HG02981 (cell line): ENCODE measurements around the gene ENPP6.
"Not testable (repeated sequence)": the region's sequence is repeated elsewhere in the genome, so short reads cannot be mapped to it uniquely, and the experiment has no call there.

Experiments used
- ATAC-seq: cut with Tn5 transposase; IDR thresholded peaks from one replicate; pipeline ENCODE4 v1.9.1; 2021; ENCODE audit warnings: mild to moderate bottlenecking, moderate library complexity; ENCODE audit not compliant: unreplicated experiment

Gene ENPP6

GRCh38 chr4:184237612-184238011 lies 19.9 kb upstream of the ENPP6 start:
- no peak for ATAC-seq

DNA sequence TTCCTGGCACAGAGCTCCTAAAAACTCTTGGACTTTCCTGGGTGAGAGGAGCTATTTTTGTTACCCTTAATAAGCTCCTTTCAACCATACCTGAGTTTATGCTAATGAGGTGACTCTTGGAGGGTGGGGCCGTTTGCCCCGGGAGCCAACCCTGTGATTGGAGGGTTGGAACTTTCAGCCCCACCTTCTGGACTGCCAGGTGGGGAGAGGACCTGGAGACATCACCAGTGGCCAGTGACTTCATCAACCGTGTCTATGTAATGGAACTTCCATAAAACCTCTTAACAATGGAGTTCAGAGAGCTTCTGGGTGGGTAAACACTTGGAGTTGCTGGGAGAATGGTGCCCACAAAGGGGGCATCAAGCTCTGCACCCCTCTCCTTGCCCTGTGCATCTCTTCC lies 17.9 kb upstream of the ENPP6 start:
- no peak for ATAC-seq

DNA sequence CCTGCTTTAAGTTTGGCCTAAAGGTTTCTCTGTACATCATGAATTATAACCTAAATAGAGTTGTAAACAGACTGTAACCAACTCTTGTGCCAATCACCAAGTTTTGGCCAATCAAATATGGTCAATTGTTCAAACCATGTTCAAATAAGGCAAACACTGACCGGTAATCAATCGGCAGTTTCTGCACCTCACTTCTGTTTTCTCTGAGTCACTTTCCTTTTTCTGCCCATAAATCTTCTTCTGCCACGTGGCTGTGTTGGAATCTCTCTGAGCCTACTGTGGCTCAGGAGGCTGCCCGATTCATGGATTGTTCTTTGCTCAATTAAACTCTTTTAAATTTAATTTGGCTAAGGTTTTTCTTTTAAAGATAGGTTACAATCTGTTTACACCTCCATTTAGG lies 16.5 kb upstream of the ENPP6 start:
- ATAC-seq = no peak

- no peak for ATAC-seq
Measured at GRCh38 chr4:184232975-184233374, 15.3 kb upstream of the ENPP6 start.

GRCh38 chr4:184232202-184232601 lies 14.5 kb upstream of the ENPP6 start:
- ATAC-seq = no peak

DNA sequence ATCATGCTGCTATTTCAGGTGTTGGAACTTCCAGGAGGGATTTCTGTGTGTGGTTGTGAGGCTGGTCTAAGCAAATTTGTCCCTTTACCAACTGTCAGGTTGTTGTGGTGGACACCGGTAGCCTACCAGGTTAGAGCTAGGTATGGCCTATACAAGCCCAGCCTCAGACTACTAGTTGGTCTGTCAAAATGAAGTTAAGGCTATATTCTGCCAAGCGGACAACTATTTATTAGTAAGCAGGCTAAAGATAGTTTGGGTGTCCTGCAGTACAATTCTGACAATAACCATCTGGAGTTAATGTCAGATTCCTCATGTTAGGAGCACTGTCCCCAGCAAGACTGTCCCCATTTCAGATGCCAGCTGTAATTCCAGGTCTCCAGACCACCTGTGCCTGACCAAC lies 13.9 kb upstream of the ENPP6 start:
- ATAC-seq = no peak

GRCh38 chr4:184228056-184228705 lies 10.5 kb upstream of the ENPP6 start:
- no peak for ATAC-seq

DNA sequence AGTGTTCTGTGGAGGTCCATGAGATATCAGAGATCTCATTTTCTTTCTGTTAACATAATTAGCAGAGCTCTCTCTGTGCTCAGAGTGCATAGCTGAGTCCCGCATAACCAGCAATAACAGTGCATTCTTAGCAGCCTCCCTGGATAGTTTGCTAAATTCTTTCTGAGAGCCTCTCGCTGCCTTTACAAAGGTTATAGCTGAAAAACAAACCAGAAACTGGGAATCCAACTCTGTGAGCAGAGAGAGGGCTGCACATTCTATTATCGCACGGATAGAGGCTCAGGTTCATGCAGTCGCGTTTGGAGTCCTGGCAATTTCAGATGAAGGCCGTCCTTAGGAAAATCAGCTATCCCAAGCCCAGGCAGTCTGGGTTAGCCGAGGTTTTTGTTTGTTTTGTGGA lies 1.2 kb downstream of the ENPP6 start:
- no peak for ATAC-seq

DNA sequence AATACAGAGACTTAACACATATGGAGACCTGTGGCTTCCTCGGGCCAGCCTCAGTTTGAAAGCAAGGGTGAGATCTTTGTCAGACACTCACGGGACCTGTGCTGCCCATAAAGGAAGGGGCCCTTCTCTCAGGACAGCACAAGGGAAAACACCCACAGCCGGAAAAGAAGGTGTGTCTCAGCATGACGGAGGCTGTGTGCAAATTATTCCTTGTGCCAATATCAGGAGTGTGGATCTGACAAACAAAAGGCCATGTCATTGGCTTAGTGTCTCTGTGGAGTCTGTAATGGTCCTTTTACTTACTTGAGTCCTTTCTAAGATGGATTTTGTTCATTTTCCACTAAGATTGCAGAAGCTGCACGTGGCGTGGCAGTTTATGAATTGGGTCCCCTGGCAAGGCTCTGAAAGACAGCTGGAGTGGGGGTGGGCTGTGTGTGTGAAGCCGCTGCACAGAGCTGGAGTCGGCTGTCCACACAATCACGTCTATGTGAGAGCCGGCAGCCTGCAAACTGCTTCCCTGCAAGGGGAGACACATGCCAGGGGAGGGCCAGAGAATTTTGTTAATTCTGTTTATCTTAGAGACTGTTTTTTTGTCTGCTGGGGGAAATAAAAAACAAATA lies 1.9 kb downstream of the ENPP6 start:
- ATAC-seq = no peak

GRCh38 chr4:184214931-184215330 lies 2.7 kb downstream of the ENPP6 start:
- no peak for ATAC-seq

GRCh38 chr4:184207734-184208607 lies 9.7 kb downstream of the ENPP6 start:
- not testable (repeated sequence) for ATAC-seq

DNA sequence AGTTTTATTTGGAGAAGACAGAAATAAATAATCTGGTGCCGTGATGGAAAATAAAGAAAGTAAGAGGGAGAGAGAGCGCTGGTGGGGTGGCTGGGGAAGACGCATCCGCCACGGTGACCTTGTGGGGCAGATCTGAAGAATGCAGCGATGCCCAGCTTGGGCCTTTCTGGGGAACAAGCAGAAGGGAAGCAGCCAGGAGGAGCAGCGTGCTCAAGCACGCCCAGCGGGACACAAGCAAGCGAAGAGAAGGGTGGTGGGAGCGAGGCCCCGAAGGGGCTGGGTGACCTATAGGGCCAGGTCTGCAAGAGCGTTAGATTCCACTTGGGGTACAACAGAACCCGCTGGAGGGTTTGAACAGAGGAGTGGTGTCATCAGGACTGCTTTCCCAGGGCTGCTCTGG lies 12.4 kb downstream of the ENPP6 start:
- no peak for ATAC-seq

DNA sequence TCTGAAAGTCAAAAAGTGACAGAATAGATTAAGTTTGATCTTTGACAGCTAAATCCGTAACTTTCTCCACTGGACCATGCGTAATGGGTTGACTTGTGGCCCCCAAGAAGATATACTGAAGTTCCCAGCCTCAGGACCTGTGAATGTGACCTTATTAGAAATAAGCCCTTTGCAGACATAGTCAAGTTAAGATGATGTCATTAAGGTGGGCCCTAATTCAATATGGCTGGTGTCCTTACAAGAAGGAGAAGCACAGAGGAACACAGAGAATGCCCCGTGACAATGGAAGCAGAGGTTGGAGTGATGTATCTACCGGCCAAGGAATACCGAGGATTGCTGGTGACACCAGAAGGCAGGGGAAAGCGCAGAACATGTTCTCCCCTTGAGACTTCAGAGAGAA lies 14.4 kb downstream of the ENPP6 start:
- ATAC-seq = no peak

- ATAC-seq = no peak
Measured at GRCh38 chr4:184201179-184201578, 16.5 kb downstream of the ENPP6 start.

- no peak for ATAC-seq
Measured at GRCh38 chr4:184200296-184200695, 17.4 kb downstream of the ENPP6 start.

GRCh38 chr4:184199780-184200179 lies 17.9 kb downstream of the ENPP6 start:
- ATAC-seq = no peak

DNA sequence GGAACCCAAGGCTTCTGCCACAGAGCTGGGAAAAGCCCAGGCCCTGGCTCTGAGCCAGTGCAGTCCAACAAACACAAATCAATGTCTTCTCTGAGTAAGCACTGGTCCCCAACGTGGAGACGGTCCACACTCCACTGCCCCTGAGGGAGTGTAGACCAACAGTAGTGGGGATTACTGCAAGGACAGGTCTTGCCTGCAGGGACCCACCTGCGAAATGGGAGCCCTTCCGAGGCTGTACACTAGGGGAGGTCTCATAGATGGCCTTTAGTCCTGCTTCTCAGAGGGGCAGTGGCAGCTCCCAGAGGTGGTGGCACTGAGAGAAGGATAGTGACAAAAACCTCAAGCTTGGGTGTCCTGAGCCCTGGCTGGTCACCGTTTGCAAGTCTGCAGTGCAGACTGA lies 19.5 kb downstream of the ENPP6 start:
- ATAC-seq = no peak

DNA sequence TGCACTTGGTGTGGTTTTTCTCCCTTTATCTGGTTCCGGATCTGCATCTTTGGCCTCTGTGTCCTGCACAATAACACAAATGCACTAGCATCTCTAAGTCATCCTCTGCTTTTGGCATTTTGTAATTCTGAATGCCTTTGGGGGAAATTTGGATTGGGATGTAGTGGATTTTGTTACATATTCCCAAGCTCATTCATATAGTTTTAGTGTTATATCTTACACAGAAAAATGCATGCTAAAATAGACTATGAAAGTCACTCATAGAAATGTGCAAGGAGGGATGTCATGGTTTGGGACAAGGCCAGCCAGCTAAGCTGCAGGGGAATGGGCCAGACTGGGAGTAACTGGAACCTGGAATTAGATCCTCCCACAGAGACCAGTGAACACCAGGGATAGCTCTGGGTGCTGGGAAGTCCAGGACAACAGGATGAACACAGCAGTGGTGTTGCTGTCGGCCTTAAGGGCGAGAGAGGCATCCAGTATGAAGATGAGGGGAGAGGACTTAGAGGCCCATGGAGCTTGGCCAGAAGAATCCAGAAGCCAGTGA lies 20.1 kb downstream of the ENPP6 start:
- ATAC-seq = no peak

DNA sequence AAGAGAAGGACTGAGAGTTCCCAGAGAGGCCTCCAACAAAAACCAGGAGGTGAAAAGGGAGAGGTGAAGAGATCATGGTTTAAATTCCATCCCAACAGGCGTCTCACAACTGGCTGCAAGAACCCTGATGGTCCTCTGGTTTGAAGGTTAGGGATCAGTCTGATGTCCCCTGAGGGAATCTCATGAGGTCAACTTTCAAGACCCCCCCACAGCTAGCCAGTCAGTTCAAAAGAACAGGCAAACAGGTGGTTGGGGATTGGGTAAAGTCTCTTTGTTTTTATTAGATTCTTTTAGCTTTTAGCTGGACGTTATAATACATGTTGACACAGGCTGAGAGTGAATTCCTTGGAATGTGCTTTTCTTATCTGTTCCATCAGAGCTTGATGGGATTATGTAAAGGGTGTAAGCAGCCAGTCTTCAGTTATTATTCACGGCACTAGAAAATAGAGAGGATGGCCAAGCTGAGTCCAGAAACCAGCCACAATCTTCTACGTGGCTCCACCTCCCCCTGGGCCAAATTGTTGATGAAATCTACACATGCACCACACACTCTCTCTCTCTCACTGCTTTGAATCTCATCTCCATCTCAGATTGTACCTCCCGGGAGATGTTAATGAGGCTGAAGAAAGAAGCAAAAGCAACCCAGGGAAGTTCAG lies 20.8 kb downstream of the ENPP6 start:
- no peak for ATAC-seq

DNA sequence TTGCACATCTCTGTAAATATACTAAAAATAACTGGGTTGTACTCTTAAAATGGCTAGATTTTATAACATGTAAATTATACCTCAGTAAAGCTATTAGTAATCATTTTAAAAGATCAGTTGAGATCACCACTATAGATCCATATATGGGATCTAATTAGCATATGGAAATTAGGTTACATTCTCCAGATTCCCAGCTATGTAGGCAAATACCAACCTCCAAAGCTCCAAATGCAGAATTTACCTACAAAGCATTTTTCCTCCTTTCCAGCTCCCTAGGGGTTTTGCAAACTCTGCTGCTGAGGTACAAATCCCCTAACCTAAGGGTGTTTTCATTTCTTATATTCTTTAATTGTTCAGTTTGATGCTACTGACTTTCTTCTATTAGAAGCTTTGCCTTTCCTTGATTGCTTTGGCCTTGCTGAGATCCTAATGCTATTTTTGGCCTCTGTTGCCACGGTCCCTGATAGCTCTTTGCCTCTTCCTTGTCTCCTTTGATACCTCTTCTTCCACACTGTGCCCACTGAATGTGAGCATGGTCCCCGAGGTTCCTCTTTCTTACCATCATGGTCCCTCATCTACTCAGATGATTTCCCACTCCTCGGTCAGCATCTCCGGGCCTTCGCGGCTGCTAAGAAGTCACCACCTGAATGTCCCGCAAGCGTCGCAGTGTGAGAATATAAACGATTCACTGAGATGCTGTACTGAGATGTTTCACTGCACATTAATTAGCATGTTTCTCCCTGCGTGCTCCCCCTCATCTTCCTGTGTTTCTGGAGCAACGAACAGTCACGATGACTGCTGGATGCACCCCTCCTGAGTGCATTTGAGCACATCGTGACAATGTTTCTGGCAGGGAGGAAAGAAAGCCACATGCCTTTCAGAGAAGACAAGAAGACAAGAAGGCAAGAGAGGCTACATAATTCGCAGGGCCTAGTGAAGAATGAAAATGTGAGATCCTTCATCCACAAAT lies 23.8 kb downstream of the ENPP6 start:
- ATAC-seq = no peak
